ENCODE measurements around the gene ANKRD11.

Gene ANKRD11

GRCh38 chr16:89378947-89379771 lies 111.2 kb downstream of the ANKRD11 start:
- DNase-seq = no peak

GRCh38 chr16:89377453-89377848 lies 112.9 kb downstream of the ANKRD11 start:
- no peak for DNase-seq

- no peak for DNase-seq
Measured at GRCh38 chr16:89376812-89377452, 113.4 kb downstream of the ANKRD11 start.

GRCh38 chr16:89375686-89376085 lies 114.7 kb downstream of the ANKRD11 start:
- no peak for DNase-seq

GRCh38 chr16:89375021-89375420 lies 115.3 kb downstream of the ANKRD11 start:
- no peak for DNase-seq

GRCh38 chr16:89374393-89374960 lies 115.9 kb downstream of the ANKRD11 start:
- DNase-seq = no peak

GRCh38 chr16:89373355-89374110 lies 116.8 kb downstream of the ANKRD11 start:
- DNase-seq = no peak

- no peak for DNase-seq
Measured at GRCh38 chr16:89371968-89372634, 118.3 kb downstream of the ANKRD11 start.

GRCh38 chr16:89371386-89371785 lies 119.0 kb downstream of the ANKRD11 start:
- no peak for DNase-seq

GRCh38 chr16:89370601-89371000 lies 119.8 kb downstream of the ANKRD11 start:
- no peak for DNase-seq

GRCh38 chr16:89370081-89370511 lies 120.3 kb downstream of the ANKRD11 start:
- DNase-seq = no peak

- DNase-seq = no peak
Measured at GRCh38 chr16:89369266-89369895, 121.0 kb downstream of the ANKRD11 start.

- DNase-seq = no peak
Measured at GRCh38 chr16:89368604-89369249, 121.6 kb downstream of the ANKRD11 start.

- no peak for DNase-seq
Measured at GRCh38 chr16:89367538-89367915, 122.8 kb downstream of the ANKRD11 start.

- no peak for DNase-seq
Measured at GRCh38 chr16:89366561-89367537, 123.5 kb downstream of the ANKRD11 start.

GRCh38 chr16:89365996-89366395 lies 124.4 kb downstream of the ANKRD11 start:
- DNase-seq = no peak

GRCh38 chr16:89365044-89365467 lies 125.3 kb downstream of the ANKRD11 start:
- no peak for DNase-seq

GRCh38 chr16:89364606-89365005 lies 125.8 kb downstream of the ANKRD11 start:
- no peak for DNase-seq

GRCh38 chr16:89363621-89364393 lies 126.6 kb downstream of the ANKRD11 start:
- DNase-seq = peak; percentile 87 to 93

Measured in Kasumi-1 (cell line).